ENCODE measurements around the gene RCN1. TPM values are rescaled to one million over a fixed set of nuclear protein-coding genes. Genes with fewer than 3 reads are reported as not detected.

Gene RCN1
- polyA plus RNA-seq, 1 donor (not counting 4 experiments of a cell fraction or from before 2014, with no cell fraction given) = 46.2 TPM

DNA sequence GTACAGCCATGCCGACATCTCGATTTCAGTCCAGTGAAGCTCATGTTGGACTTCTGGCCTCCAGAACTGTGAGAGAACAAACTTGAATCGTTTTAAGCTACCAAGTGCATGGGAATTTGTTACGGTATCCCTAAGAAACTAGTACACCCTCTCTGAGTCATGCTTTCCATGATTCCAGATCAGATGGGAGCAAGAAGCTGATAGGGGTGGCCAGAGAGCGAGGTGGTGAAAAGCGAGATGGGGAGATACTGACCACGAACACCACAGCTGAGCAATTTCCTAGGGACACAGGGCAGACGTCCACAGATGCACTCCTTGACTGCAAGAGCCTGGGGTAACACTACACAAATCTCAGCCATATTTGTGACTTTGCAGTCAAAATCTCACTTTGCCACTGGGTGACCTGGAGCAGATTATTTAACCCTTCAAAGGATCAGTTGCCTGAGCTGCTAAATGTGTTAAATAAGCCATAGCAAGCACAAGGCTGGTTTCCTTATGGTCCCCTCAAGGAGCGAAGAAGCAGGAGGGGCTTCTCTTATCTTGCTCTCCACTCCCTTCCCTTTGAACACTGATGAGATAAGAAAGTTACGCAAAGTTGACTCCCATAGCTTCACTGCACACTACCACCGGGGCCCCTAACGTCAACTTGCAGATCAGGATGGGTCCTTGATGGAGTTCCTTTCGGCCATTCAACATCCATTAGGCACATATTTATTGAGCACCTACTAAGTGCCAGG lies 22.6 kb upstream of the RCN1 start:
- no peak overlapping the region for H3K4me2 ChIP-seq (ENCODE audit: control insufficient read depth, extremely low read depth, insufficient read depth, low read depth, low read length)
- DNase-seq (ENCODE audit: low read depth, low spot score) (no peak), FAIRE-seq (no peak)
- H2AFZ ChIP-seq (ENCODE audit: control insufficient read depth, low read length) = no peak overlapping the region
- peaks cover 9% of the 10 kb centered on the region for H3K27me3 ChIP-seq (ENCODE audit: control insufficient read depth, extremely low read depth, insufficient read depth, low read length)
- H4K20me1 ChIP-seq (ENCODE audit: control insufficient read depth, extremely low read depth, insufficient read depth, low read length) = no peaks in the 10 kb centered on the region
- TF ChIP-seq, protein P1, sequence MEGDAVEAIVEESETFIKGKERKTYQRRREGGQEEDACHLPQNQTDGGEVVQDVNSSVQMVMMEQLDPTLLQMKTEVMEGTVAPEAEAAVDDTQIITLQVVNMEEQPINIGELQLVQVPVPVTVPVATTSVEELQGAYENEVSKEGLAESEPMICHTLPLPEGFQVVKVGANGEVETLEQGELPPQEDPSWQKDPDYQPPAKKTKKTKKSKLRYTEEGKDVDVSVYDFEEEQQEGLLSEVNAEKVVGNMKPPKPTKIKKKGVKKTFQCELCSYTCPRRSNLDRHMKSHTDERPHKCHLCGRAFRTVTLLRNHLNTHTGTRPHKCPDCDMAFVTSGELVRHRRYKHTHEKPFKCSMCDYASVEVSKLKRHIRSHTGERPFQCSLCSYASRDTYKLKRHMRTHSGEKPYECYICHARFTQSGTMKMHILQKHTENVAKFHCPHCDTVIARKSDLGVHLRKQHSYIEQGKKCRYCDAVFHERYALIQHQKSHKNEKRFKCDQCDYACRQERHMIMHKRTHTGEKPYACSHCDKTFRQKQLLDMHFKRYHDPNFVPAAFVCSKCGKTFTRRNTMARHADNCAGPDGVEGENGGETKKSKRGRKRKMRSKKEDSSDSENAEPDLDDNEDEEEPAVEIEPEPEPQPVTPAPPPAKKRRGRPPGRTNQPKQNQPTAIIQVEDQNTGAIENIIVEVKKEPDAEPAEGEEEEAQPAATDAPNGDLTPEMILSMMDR (optimal IDR thresholded peaks at IDR 0.05 in 1 of 3, IDR thresholded peaks at IDR 0.05 in 1 of 3, conservative IDR thresholded peaks at IDR 0.05 in 1 of 3; ENCODE audit: extremely low read depth in 1 of 3, insufficient read depth in 2 of 3, low read length in 3 of 3) = no peak
- TF ChIP-seq EZH2 (IDR thresholded peaks at IDR 0.05; ENCODE audit: low read length) = no peak
- no peaks in the 10 kb centered on the region for H3K4me1 ChIP-seq (ENCODE audit: control insufficient read depth, extremely low read depth, insufficient read depth, low read length)
- no peak overlapping the region for H3K4me3 ChIP-seq (ENCODE audit: control insufficient read depth in 2 of 3, extremely low read depth in 1 of 3, insufficient read depth in 2 of 3, low read depth in 1 of 3, low read length in 3 of 3)
- no peaks in the 10 kb centered on the region for H3K9me1 ChIP-seq (ENCODE audit: control insufficient read depth, extremely low read depth, insufficient read depth, low read length)
- no peak overlapping the region for H3K27ac ChIP-seq (ENCODE audit: control insufficient read depth, insufficient read depth, low read length)
- no peaks in the 10 kb centered on the region for H3K9me3 ChIP-seq (ENCODE audit: control insufficient read depth, low read depth, low read length)
- H3K36me3 ChIP-seq (ENCODE audit: control insufficient read depth in 2 of 2, extremely low read depth in 1 of 2, insufficient read depth in 2 of 2, low read length in 2 of 2) = no peaks in the 10 kb centered on the region
- H3K9ac ChIP-seq (ENCODE audit: control insufficient read depth, extremely low read depth, insufficient read depth, low read length) = no peak overlapping the region
- dilution Hi-C loops (cut with MboI; ENCODE audit: extremely low pct_ligation_motif_present, low sequenced_read_pairs) = no loop called here
- no peaks in the 10 kb centered on the region for H3K79me2 ChIP-seq (ENCODE audit: control insufficient read depth, insufficient read depth, low read length)

DNA sequence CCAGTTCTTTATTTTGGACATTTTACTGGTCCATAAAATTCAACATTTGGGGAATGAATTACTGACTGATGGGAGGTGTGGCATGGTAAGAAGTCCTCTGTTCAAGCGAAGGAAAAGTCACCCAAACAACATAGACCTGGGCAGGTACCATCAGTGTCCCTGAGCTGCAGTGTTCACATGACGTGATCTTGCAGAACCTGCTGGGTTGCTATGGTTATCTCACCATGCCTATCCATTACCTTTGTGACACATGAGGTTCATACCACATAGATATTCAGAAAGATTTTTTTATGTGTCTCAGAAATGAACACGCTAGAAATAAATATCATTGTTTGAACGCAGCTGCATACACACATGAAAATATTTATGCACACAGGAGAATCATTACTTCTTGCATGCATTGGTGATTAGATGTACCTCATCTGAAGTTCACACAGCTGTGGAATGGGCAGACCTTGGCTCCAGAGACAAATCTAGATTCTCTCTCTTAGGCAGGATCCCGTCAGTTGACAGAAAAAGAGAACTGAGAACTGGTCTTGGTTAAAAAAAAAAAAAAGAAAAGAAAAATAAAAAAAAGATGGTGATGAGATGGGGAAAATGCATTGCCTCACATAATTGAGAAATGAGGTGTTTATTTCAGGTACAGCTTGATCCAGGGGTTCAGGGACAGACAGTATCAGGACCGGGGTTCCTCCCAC lies 21.4 kb upstream of the RCN1 start:
- no peak for TF ChIP-seq EZH2 (IDR thresholded peaks at IDR 0.05; ENCODE audit: low read length)
- TF ChIP-seq, protein P1 (optimal IDR thresholded peaks at IDR 0.05 in 1 of 3, IDR thresholded peaks at IDR 0.05 in 1 of 3, conservative IDR thresholded peaks at IDR 0.05 in 1 of 3; ENCODE audit: extremely low read depth in 1 of 3, insufficient read depth in 2 of 3, low read length in 3 of 3) = no peak
- Histone ChIP-seq H4K20me1 (ENCODE audit: control insufficient read depth, extremely low read depth, insufficient read depth, low read length) (no peaks in the 10 kb centered on the region), H3K9me3 (ENCODE audit: control insufficient read depth, low read depth, low read length) (no peaks in the 10 kb centered on the region), H3K27ac (ENCODE audit: control insufficient read depth, insufficient read depth, low read length) (no peak overlapping the region), H3K4me1 (ENCODE audit: control insufficient read depth, extremely low read depth, insufficient read depth, low read length) (no peaks in the 10 kb centered on the region), H3K36me3 (ENCODE audit: control insufficient read depth in 2 of 2, extremely low read depth in 1 of 2, insufficient read depth in 2 of 2, low read length in 2 of 2) (no peaks in the 10 kb centered on the region), H3K9me1 (ENCODE audit: control insufficient read depth, extremely low read depth, insufficient read depth, low read length) (no peaks in the 10 kb centered on the region), H3K9ac (ENCODE audit: control insufficient read depth, extremely low read depth, insufficient read depth, low read length) (no peak overlapping the region), H3K27me3 (ENCODE audit: control insufficient read depth, extremely low read depth, insufficient read depth, low read length) (peaks cover 9% of the 10 kb centered on the region), H2AFZ (ENCODE audit: control insufficient read depth, low read length) (no peak overlapping the region), H3K4me2 (ENCODE audit: control insufficient read depth, extremely low read depth, insufficient read depth, low read depth, low read length) (no peak overlapping the region), H3K79me2 (ENCODE audit: control insufficient read depth, insufficient read depth, low read length) (no peaks in the 10 kb centered on the region), H3K4me3 (ENCODE audit: control insufficient read depth in 2 of 3, extremely low read depth in 1 of 3, insufficient read depth in 2 of 3, low read depth in 1 of 3, low read length in 3 of 3) (no peak overlapping the region)
- DNase-seq (ENCODE audit: low read depth, low spot score) (no peak), FAIRE-seq (no peak)
- dilution Hi-C loops (cut with MboI; ENCODE audit: extremely low pct_ligation_motif_present, low sequenced_read_pairs) = no loop called here

Data from keratinocyte (primary cell).